GM18498 (cell line): ENCODE results near the gene TMPRSS6.
A peak's percentile ranks its signal among the peaks of the same experiment; 100 is the strongest.

Experiments
- ATAC-seq: cut with Tn5 transposase; IDR thresholded peaks from one replicate; pipeline ENCODE4 v1.9.1; 2021; ENCODE audit warnings: mild to moderate bottlenecking, moderate library complexity; ENCODE audit not compliant: unreplicated experiment

TMPRSS6 gene

DNA sequence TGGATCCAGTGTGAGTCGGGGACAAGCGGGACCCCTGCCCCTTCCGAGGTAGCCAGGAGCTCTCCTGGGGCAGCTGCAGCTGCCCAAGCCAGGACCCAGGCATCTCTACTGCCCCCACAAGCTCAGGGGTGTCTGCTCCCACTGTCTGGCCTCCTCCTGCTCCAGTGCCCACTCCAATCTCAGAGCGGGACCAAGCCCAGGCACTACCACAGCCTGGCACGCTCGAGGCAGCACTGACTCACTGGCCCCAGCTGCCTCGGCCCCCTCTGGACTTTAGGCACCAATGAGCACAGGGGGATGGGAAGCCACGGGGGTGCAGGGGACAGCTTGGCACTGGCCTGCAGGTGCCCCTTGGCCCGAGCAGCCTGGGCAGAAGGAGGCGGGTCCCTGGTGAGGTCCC, 32.0 kb upstream of the TMPRSS6 start:
- ATAC-seq, result no peak

DNA sequence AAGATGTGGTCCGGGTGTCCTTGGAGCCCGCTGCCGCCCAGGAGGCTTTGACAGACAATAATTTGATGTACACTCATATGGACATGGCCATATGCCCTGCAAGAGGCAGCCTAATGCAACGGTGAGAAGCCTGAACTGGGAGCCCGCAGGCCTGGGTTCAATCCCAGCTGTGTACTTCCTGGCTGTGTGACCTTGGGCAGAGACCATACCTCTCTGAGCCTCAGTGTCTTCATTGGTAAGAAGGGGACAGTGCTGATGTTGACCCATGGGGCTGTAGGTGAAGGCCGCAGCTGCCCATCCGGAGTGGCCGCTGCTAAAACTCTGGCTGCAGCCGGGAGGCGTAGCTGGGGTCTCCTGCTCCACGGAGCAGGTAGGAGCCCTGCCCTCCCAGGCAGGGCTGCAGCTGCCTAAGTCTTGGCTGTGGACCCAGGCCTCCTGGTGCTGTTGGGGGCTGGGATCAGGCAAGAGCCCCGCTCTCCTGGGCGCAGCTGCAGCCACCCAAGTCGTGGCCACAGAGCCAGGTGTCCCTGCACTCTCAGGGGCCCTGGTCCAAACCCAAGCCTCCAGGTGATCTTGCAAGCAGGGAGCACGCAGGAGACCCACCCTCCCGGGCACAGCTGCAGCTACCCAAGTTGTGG, 31.3 kb upstream of the TMPRSS6 start:
- ATAC-seq, result no peak

GRCh38 chr22:37139762-37140161, 30.2 kb upstream of the TMPRSS6 start:
- no peak for ATAC-seq

DNA sequence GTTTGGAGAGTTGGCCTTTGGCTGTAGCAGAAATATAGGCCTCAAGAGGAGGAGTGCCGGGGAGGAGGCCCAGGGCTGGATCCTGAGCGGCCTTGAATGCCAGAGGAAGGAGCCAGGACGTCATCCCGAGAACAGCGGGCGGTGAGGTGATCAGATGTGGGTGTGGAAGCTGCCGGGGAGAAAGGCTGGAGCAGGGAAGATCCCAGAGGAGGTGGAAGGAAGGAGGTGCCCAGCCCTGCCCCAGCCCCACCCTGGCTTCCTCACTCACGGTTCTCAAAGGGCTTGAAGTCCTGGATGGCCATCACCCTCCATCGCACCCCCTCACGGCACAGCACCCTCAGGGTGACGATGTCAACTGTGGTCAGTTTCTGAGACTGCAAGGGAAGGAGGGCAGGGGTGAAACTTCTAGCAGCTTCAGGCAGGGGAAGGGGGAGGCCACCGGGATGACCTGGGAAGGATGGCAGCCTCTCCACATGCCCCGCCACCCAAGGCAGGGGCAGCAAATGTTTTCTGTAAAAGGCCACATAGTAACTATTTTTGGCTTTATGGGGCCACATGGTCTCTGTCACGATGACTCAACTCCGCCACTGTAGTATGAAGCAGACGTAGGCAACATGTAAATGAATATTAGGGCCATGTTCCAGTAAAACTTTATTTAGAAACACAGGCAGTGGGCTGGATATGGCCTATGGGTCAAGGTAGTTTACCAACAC, 29.5 kb upstream of the TMPRSS6 start:
- ATAC-seq, result no peak

DNA sequence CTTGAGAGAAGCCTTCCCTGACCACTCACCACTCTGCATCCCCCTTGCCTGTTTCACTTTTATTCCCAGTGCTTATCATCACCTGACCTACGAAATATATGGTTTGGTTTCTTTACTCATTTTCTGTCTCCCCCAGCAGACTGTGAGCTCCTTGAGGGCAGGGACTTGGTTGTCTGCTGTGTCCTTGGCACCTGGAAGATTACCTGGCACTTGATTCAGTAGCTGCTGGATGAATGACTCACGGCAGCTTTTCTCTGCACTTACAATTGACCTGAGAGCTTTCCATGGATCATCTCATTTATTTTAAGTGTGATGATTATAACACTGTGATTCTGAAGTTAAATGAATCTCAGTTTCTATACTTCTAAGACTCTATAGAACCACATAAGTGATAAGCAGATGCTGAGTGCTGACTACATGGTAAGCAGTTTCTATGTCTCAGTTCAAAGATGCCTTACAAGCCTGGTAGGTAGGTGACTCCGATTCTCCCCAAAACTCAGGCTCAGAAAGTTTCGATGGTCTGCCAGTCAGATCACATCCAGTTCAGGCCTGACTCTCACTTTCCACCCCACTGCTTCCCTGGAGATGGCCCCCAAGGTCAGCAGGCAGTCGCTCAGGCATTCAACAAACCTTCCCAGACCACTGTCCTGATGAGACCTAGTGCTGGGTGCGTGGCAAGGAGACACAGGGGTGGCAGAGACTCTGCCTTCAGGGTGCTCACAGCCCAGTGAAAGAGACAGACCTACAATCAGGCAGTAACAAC, 28.6 kb upstream of the TMPRSS6 start:
- no peak for ATAC-seq

GRCh38 chr22:37137131-37137530, 27.6 kb upstream of the TMPRSS6 start:
- no peak for ATAC-seq

- ATAC-seq, result no peak
Measured at GRCh38 chr22:37135023-37135422, 25.5 kb upstream of the TMPRSS6 start.

DNA sequence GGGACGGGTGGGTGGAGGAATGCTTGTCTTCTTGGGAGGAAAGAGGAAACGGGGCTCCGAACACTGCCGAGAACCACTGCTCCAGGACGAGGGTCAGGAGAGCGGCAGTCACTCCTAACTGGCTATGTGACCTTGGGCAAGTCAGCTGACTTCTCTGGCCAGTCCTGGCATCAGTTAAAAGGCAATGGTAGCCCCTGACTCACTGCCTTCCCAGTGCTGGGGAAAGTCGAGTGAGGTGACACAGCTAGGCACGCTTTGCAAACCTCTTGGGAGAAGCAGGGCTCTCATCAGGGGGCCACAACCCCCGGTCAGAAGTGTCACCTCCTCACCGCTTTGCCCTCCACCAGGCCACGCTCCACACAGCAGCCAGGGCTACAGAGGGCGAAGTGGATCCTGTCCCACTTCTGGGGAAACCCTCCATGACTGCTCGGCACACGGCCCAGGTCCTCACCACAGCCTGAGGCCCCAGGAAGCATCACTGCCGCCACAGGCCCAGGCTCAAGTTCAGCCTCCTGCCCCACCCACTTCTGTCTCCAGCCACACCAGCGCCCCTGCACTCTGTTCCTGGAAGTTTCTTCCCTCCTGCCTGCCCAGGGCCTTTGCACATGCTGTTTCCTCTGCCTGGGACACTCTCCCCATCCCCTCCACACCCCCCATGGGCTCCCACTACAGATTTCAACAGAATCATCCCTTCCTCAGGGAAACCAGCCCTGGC, 23.9 kb upstream of the TMPRSS6 start:
- no peak for ATAC-seq

DNA sequence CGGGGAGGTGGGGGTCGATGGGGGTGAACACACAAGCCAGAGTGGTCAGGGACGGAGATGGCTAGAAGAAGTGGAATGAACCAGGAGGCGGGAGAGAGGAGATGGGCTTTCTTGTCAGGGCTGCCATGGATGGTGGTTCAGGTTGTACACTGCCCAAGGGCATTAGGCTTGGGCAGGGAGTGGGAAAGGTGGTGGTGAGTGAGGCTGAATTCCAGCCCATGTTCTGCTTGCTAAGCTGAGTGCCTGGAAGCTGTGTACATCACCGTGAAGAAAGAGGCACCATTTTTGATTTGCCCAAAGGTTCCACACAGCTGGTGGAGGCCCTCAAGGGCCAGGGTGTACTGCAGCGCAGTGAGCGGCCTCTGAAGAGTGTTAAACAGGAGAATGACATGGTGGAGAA, 23.3 kb upstream of the TMPRSS6 start:
- ATAC-seq, result no peak

DNA sequence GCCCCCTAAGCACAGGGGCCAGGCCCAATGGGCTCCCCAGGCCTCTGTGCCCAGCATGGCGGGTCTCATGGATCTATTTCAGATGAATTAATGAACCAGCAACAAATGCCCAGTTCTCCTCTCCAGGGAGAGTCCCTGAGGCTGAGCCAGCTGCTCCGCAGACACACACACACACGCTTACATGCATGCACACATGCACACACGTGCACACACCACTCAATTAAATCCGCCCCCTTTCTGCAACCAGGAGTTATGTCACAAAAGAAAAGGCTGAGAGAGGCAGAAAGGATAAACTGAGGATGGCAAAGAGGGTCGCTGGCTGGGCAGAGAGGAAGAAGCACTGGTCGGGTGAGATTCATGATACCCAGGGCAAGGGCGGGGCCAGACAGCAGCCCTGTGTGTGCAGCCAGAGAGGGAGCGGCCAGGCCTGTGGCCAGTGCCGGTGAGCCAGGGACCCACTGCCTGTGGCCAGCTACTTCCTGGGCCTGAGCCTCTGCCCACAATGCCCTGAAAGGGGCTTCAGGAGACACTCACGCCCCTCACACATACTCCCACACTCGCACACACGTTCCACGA, 20.4 kb upstream of the TMPRSS6 start:
- ATAC-seq, result no peak

GRCh38 chr22:37128555-37129281, 19.2 kb upstream of the TMPRSS6 start:
- ATAC-seq, result no peak

DNA sequence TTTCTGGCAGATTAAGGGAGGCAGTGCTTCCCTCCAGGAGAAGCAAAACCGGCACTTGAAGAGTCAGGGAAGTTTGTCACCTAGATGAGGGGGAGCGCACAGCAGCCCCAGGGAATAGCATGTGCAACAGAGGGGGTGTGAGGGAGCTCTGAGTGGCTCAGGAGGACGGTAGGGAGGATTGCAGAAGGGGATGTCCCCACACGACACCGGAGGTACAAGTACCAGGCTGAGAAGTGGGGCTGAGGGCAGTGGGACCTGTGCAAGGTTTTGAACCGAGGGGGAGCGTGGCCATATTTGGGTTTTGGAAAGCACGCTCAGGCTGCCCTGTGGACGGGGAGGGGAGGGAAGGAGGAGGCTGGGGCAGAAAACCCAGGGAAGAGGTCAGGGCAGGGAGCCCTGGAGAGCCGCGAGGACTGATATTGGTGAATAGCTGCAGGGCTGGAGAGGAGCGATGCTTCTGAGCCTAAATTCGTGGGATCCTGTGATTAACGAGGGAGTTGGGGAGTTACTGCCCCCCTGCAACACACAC, 17.9 kb upstream of the TMPRSS6 start:
- ATAC-seq, result no peak

GRCh38 chr22:37126882-37127281, 17.4 kb upstream of the TMPRSS6 start:
- no peak for ATAC-seq

DNA sequence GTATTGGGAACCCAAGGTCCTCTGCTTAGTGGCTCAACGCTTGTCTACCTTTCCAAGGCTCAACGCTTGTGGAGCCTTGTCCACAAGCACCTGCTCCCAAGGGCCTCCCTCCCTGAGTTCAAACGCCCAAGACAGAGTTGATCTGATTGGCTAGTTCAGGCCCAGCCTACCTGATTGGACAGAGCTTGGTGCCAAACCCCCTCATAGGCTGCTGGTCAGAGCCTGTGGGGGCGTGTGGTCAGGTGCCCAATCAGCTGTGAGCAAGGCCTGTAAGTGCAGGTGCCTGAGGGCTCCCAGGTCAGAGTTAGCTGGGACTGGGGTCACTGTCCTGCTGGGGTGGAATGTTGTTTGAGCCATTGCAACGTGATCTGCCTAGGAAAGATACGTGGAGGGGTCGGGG, 16.9 kb upstream of the TMPRSS6 start:
- ATAC-seq, result no peak

DNA sequence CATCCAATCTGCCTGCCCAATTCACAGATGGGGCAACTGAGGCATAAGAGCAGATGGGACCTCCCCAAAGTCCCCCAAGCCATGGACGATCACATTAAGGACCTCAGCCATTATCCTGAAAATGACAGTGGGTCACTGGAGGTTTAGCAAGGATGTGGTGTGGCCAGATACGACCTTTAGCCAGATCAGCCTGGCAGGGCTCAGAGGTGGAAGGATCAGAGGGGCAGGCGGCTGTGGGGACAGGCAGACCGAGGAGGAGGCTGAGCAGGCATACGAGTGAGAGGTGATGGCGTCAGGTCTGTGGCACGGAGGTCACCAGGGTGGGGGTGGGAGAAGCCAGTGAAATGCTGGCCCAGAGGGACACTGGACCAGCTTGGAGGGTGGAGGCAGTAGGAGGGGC, 14.1 kb upstream of the TMPRSS6 start:
- no peak for ATAC-seq

- no peak for ATAC-seq
Measured at GRCh38 chr22:37122598-37123180, 13.2 kb upstream of the TMPRSS6 start.

DNA sequence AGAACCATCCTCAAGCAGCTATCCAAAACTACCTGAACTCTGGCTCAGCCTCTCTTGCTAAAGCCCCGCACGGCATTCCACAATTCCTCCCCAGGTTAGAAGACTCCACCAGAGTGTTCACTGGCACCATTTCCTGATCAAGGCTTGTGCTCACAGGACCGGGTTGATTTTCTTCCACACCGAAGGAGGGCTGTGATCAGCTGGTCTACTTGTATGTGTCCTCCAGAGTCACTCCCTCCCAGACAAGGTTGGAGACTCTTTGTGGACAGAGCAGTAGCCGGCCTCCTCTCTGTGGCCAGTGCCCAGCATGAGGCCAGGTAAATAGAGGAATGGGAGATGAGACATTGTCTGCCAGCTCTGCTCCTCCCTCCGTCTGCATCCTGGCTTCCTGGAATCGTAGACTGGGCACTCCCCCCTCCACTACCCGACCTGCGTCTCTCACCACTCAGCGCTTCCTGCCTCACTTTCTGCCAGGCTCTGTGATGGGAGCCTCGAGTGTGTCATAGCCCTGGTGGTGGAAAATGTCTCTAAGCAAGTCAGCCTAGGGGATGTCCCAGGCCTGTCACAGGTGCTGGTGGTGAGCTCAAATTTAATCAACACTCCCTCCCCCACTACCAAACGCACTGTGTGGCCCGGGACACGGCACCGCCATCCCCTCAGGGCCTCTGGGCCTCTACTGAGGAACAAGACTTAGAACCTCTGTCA, 12.5 kb upstream of the TMPRSS6 start:
- ATAC-seq, result peak; percentile 88

GRCh38 chr22:37120569-37121340, 11.2 kb upstream of the TMPRSS6 start:
- no peak for ATAC-seq
